ENCODE results near the gene IGFBP6.

Gene IGFBP6

GRCh38 chr12:53122961-53123468 lies 25.5 kb downstream of the IGFBP6 start:
- H3K9ac ChIP-seq (ENCODE audit: low read depth, low read length): no peak overlapping the region
- H3K36me3 ChIP-seq (ENCODE audit: insufficient read depth, low read depth, low read length): no peaks in the 10 kb centered on the region
- H3K4me3 ChIP-seq (ENCODE audit: low read length): no peak overlapping the region
- H3K27me3 ChIP-seq (ENCODE audit: insufficient read depth, low read length): peaks cover 17% of the 10 kb centered on the region
- no peaks in the 10 kb centered on the region for H3K4me1 ChIP-seq (ENCODE audit: insufficient read depth, low read length)
- H3K27ac ChIP-seq (ENCODE audit: low read length): no peak overlapping the region
- no peaks in the 10 kb centered on the region for H3K9me3 ChIP-seq (ENCODE audit: insufficient read depth, low read depth, low read length)

GRCh38 chr12:53123578-53124351 lies 26.3 kb downstream of the IGFBP6 start:
- Histone ChIP-seq H3K4me3 (ENCODE audit: low read length) (no peak overlapping the region), H3K4me1 (ENCODE audit: insufficient read depth, low read length) (no peaks in the 10 kb centered on the region)

DNA sequence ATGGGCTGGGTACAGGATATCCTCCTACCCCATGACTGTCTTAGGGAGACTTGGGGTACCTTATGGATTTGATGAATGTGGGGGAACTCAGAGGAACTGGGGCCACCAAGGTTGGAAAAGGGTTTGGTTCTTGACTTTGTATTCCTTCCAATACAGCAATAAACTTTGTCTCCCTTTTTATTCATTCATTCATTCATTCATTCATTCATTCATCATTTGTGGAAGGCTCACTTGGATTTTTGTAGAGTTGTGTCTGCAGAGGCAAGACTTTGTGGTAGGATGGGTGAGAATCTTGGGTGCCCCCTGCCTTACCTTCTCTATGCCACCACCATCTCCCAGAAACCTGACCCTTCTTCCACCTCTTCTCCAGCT lies 26.9 kb downstream of the IGFBP6 start:
- Histone ChIP-seq H3K9ac (ENCODE audit: low read depth, low read length) (no peak overlapping the region), H3K9me3 (ENCODE audit: insufficient read depth, low read depth, low read length) (no peaks in the 10 kb centered on the region), H3K27me3 (ENCODE audit: insufficient read depth, low read length) (peaks cover 18% of the 10 kb centered on the region), H3K27ac (ENCODE audit: low read length) (no peak overlapping the region), H3K36me3 (ENCODE audit: insufficient read depth, low read depth, low read length) (no peaks in the 10 kb centered on the region), H3K4me1 (ENCODE audit: insufficient read depth, low read length) (no peaks in the 10 kb centered on the region), H3K4me3 (ENCODE audit: low read length) (no peak overlapping the region)

More at GRCh38 chr12:53123578-53124351, 26.3 kb downstream of the IGFBP6 start:
- H3K27me3 ChIP-seq (ENCODE audit: insufficient read depth, low read length): peaks cover 18% of the 10 kb centered on the region
- H3K9ac ChIP-seq (ENCODE audit: low read depth, low read length): no peak overlapping the region
- H3K27ac ChIP-seq (ENCODE audit: low read length): no peak overlapping the region
- H3K36me3 ChIP-seq (ENCODE audit: insufficient read depth, low read depth, low read length): no peaks in the 10 kb centered on the region
- H3K9me3 ChIP-seq (ENCODE audit: insufficient read depth, low read depth, low read length): no peaks in the 10 kb centered on the region

- Histone ChIP-seq H3K36me3 (ENCODE audit: insufficient read depth, low read depth, low read length) (no peaks in the 10 kb centered on the region), H3K27ac (ENCODE audit: low read length) (no peak overlapping the region), H3K27me3 (ENCODE audit: insufficient read depth, low read length) (peaks cover 18% of the 10 kb centered on the region), H3K9ac (ENCODE audit: low read depth, low read length) (no peak overlapping the region), H3K4me1 (ENCODE audit: insufficient read depth, low read length) (no peaks in the 10 kb centered on the region), H3K9me3 (ENCODE audit: insufficient read depth, low read depth, low read length) (no peaks in the 10 kb centered on the region), H3K4me3 (ENCODE audit: low read length) (no peak overlapping the region)
Observed at GRCh38 chr12:53127169-53127568, 29.7 kb downstream of the IGFBP6 start.

GRCh38 chr12:53128780-53129569 lies 31.5 kb downstream of the IGFBP6 start:
- H3K36me3 ChIP-seq (ENCODE audit: insufficient read depth, low read depth, low read length): no peaks in the 10 kb centered on the region
- no peak overlapping the region for H3K9ac ChIP-seq (ENCODE audit: low read depth, low read length)
- H3K27ac ChIP-seq (ENCODE audit: low read length): no peak overlapping the region
- H3K4me1 ChIP-seq (ENCODE audit: insufficient read depth, low read length): no peaks in the 10 kb centered on the region
- no peaks in the 10 kb centered on the region for H3K9me3 ChIP-seq (ENCODE audit: insufficient read depth, low read depth, low read length)
- H3K4me3 ChIP-seq (ENCODE audit: low read length): no peak overlapping the region
- H3K27me3 ChIP-seq (ENCODE audit: insufficient read depth, low read length): peaks cover 18% of the 10 kb centered on the region

DNA sequence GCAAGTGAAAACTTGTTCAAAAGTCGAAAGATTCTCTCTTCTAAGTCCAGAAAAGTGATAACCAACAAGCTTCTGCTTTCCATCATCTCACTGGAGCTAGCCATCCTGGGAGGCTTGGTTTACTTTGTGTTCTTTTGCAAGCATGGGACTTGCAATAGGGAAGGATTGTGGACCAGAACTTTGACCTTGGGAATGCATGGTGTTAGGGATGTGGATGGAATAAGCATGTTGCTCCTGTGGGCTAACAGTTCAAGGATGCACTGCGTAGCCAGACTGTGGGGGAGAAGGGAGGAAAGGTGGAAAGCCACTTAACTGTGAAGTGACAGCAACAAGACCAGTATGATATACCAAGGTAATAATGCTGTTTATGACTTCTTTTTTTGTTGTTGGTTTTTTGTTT lies 34.4 kb downstream of the IGFBP6 start:
- no peak overlapping the region for H3K27ac ChIP-seq (ENCODE audit: low read length)
- no peaks in the 10 kb centered on the region for H3K36me3 ChIP-seq (ENCODE audit: insufficient read depth, low read depth, low read length)
- H3K9me3 ChIP-seq (ENCODE audit: insufficient read depth, low read depth, low read length): no peaks in the 10 kb centered on the region
- no peak overlapping the region for H3K9ac ChIP-seq (ENCODE audit: low read depth, low read length)
- H3K4me3 ChIP-seq (ENCODE audit: low read length): no peak overlapping the region
- H3K4me1 ChIP-seq (ENCODE audit: insufficient read depth, low read length): no peaks in the 10 kb centered on the region
- peaks cover 11% of the 10 kb centered on the region for H3K27me3 ChIP-seq (ENCODE audit: insufficient read depth, low read length)

- Histone ChIP-seq H3K4me1 (ENCODE audit: insufficient read depth, low read length) (no peaks in the 10 kb centered on the region), H3K9me3 (ENCODE audit: insufficient read depth, low read depth, low read length) (no peaks in the 10 kb centered on the region; the same call in 1 of the 2 replicates), H3K36me3 (ENCODE audit: insufficient read depth, low read depth, low read length) (no peaks in the 10 kb centered on the region), H3K27ac (ENCODE audit: low read length) (no peak overlapping the region), H3K4me3 (ENCODE audit: low read length) (no peak overlapping the region), H3K9ac (ENCODE audit: low read depth, low read length) (no peak overlapping the region), H3K27me3 (ENCODE audit: insufficient read depth, low read length) (no peaks in the 10 kb centered on the region; the same call in 1 of the 2 replicates)
Observed at GRCh38 chr12:53133722-53134121, 36.3 kb downstream of the IGFBP6 start.

DNA sequence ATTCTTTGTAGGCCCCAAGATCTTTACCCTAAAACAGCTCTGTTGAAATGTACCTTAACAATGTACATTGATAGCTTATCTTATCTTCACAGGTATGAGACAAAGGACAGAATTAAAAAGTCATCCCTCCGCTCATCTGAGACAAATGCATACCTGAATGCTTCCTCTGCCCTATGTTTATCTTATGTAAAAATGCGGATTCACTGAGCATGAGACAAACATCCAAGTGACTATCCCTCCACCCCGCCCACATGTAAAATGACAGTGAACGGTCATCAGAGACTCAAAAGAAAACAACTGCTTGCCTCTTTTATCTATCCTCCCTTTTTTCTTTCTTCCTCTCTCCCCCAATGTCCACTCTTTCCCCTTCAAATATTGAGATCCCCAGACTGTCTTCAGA lies 45.9 kb downstream of the IGFBP6 start:
- H3K27ac ChIP-seq (ENCODE audit: low read length): no peak overlapping the region
- H3K4me1 ChIP-seq (ENCODE audit: insufficient read depth, low read length): no peaks in the 10 kb centered on the region
- no peaks in the 10 kb centered on the region for H3K36me3 ChIP-seq (ENCODE audit: insufficient read depth, low read depth, low read length)
- H3K9ac ChIP-seq (ENCODE audit: low read depth, low read length): no peak overlapping the region
- H3K4me3 ChIP-seq (ENCODE audit: low read length): no peak overlapping the region
- no peaks in the 10 kb centered on the region for H3K27me3 ChIP-seq (ENCODE audit: insufficient read depth, low read length)
- peaks cover 14% of the 10 kb centered on the region for H3K9me3 ChIP-seq (ENCODE audit: insufficient read depth, low read depth, low read length)

DNA sequence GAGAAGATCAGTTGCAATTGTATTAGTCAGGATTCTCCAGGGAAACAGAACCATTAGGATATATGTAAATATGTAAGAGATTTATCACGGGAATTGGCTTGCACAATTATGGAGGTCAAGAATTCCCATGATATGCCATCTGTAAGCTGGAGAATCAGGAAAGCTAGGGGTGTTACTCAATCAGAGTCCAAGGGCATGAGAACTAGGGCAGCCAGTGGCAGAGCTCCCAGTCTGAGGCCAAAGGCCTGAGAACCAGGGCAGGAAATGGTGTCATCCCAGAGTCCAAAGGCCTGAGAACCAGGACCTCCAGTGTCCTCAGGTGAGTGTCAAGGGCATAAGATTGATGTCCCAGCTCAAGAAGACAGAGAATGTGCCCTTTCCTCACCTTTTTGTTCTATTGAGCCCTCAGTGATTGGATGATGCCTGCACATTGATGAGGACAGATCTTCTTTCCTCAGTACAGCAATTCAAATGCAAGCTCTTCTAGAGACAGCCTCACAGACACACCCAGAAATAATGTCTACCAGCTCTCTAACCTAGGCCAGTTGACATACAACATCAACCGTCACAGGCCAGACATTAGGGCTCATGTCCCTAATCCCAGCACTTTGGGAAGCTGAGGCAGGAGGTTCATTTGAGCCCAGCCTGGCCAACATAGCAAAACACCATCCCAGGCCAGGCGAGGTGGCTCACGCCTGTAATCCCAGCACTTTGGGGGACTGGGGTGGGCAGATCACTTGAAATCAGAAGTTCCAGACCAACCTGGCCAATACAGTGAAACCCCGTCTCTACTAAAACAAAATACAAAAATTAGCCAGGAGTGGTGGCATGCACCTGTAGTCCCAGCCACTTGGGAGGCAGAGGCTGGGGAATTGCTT lies 48.2 kb downstream of the IGFBP6 start:
- no peak overlapping the region for H3K4me3 ChIP-seq (ENCODE audit: low read length)
- peaks cover under 1% of the 10 kb centered on the region; the same call in 1 of the 2 replicates for H3K27me3 ChIP-seq (ENCODE audit: insufficient read depth, low read length)
- H3K4me1 ChIP-seq (ENCODE audit: insufficient read depth, low read length): no peaks in the 10 kb centered on the region
- no peaks in the 10 kb centered on the region for H3K9me3 ChIP-seq (ENCODE audit: insufficient read depth, low read depth, low read length)
- H3K27ac ChIP-seq (ENCODE audit: low read length): no peak overlapping the region
- H3K36me3 ChIP-seq (ENCODE audit: insufficient read depth, low read depth, low read length): no peaks in the 10 kb centered on the region
- H3K9ac ChIP-seq (ENCODE audit: low read depth, low read length): no peak overlapping the region

GRCh38 chr12:53147181-53147580 lies 49.7 kb downstream of the IGFBP6 start:
- H3K27me3 ChIP-seq (ENCODE audit: insufficient read depth, low read length): peaks cover 10% of the 10 kb centered on the region; the same call in 1 of the 2 replicates
- no peak overlapping the region for H3K27ac ChIP-seq (ENCODE audit: low read length)
- no peaks in the 10 kb centered on the region for H3K9me3 ChIP-seq (ENCODE audit: insufficient read depth, low read depth, low read length)
- H3K4me1 ChIP-seq (ENCODE audit: insufficient read depth, low read length): no peaks in the 10 kb centered on the region
- no peaks in the 10 kb centered on the region for H3K36me3 ChIP-seq (ENCODE audit: insufficient read depth, low read depth, low read length)
- no peak overlapping the region for H3K4me3 ChIP-seq (ENCODE audit: low read length)
- no peak overlapping the region for H3K9ac ChIP-seq (ENCODE audit: low read depth, low read length)

- no peaks in the 10 kb centered on the region for H3K9me3 ChIP-seq (ENCODE audit: insufficient read depth, low read depth, low read length)
- no peak overlapping the region for H3K9ac ChIP-seq (ENCODE audit: low read depth, low read length)
- H3K27me3 ChIP-seq (ENCODE audit: insufficient read depth, low read length): peaks cover 10% of the 10 kb centered on the region; the same call in 1 of the 2 replicates
- H3K4me1 ChIP-seq (ENCODE audit: insufficient read depth, low read length): no peaks in the 10 kb centered on the region
- no peak overlapping the region for H3K27ac ChIP-seq (ENCODE audit: low read length)
- no peaks in the 10 kb centered on the region for H3K36me3 ChIP-seq (ENCODE audit: insufficient read depth, low read depth, low read length)
- no peak overlapping the region for H3K4me3 ChIP-seq (ENCODE audit: low read length)
Observed at GRCh38 chr12:53147653-53148052, 50.2 kb downstream of the IGFBP6 start.

Data from iPS-20b (cell line).